ENCODE data around the gene ADD3.
A peak's percentile ranks its signal among the peaks of the same experiment; 100 is the strongest.
"Not testable (repeated sequence)": the region's sequence is repeated elsewhere in the genome, so short reads cannot be mapped to it uniquely, and the experiment has no call there.

The ADD3 gene

DNA sequence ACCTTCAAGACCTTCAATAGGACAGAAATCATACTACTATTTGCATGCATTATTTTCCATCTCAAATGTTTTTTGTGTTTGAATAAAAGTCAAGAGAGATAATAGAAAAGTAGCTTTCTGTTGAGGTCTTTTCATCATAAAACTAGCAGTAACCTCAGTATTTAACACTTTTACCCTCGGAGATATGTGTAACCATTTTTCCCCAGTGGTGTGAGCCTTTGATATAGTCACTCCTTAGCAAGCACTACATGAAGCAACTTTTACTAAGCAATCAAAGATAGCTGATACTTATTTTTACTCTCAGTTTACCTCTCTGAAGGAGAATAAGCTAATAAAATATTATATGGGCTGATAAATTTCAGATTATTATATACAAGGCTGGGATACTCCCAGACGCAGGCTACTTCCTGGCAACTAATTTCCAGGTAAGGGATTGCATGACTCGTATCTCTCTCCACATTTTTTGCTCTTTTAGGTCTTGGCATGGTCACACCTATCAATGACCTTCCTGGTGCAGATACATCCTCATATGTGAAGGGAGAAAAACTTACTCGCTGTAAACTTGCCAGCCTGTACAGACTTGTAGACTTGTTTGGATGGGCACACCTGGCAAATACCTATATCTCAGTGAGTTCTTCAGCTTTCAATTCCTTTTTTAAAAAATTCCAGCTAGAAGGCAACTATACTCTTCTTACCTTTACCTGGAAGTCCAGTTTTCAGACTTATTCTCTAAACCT, 108.2 kb downstream of the ADD3 start:
- DNase-seq, result no peak
- Mint-ChIP-seq H3K4me1 (peaks cover 0 to 7% of the 10 kb centered on the region in 2 donors), H3K9me3 (no peaks in the 10 kb centered on the region), H3K27ac (no peak overlapping the region), H3K36me3 (peaks cover 33 to 40% of the 10 kb centered on the region in 2 donors), H3K4me3 (no peak overlapping the region), H3K27me3 (no peaks in the 10 kb centered on the region)
- ATAC-seq (replicated peaks), result no peak

DNA sequence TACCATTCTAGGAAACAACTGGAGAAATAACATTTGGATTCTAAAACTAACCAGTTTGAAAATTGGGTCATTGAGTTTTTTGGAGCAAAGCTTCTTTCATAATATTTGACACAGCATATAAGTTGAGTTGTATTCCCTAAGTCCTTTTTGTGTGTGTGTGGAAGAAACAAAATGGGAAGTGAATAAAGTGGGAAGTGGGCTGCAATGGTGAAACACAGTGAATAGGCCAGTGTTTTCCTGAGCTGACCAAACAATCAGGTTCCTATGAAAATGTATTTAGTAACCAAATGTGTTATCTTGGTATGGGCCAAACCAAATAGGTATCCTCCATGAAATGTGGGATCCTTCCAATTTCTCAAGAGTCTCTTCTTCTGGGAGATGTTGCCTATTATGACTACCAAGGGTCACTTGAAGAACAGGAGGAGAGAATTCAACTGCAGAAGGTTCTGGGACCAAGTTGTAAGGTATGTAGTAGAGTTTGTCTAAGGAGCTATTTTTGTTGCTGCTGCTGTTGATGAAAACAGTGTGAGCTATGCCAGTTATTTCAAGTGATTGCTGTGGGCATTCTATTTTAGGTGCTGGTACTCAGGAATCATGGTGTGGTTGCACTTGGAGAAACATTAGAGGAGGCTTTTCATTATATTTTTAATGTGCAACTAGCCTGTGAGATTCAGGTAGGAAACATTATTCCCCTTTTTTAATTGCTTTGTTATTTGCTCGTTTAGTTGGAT, 111.3 kb downstream of the ADD3 start:
- Mint-ChIP-seq H3K9me3 (no peaks in the 10 kb centered on the region), H3K4me1 (peaks cover 0 to 7% of the 10 kb centered on the region in 2 donors), H3K27ac (no peak overlapping the region), H3K27me3 (no peaks in the 10 kb centered on the region), H3K36me3 (peaks cover 35 to 41% of the 10 kb centered on the region in 2 donors), H3K4me3 (no peak overlapping the region)
- ATAC-seq (replicated peaks), result no peak
- DNase-seq, result no peak

DNA sequence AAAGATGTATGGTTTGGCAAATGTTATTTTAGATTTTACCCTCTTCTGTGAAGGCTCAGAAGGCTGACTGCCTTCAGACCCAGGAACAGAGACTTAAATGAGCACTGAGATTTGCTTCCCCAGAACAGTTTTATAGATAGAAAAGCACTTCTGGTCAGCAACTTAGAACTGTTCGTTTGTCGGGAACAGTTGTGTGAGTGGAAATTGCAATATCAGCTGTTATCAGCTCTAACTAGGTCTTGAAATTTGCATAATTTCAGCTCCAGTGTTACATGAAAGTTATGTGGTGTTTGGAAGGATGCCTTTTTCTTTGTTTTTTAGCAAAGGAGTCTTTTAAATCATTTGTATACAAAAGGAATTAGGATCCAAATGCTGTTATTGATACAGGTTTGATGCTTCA, 115.8 kb downstream of the ADD3 start:
- ATAC-seq (replicated peaks), result no peak
- Mint-ChIP-seq H3K4me1 (no peaks in the 10 kb centered on the region), H3K4me3 (no peak overlapping the region)

DNA sequence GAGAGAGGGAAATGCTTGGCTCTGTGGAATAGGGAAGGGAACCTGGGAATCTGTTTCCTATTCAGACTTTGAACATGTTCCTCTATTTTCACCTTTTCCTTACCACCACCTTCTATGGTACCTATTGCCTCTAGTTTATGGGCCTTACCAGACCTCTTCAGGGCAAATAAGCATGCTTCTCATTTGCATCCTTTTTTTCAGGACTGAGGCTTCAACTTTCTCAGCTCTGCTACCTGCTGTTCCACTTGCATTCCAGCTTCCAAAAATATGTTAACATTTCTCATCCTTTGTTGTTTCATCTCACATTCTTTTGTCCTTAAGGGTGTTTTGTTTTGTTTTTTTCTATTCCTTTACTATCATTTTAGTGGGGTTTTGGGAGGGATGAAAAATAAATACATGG, 121.7 kb downstream of the ADD3 start:
- Mint-ChIP-seq H3K27ac (no peak overlapping the region), H3K36me3 (peaks cover 16 to 28% of the 10 kb centered on the region in 2 donors), H3K27me3 (no peaks in the 10 kb centered on the region), H3K4me1 (peaks cover 4% of the 10 kb centered on the region in 2 donors), H3K9me3 (no peaks in the 10 kb centered on the region), H3K4me3 (no peak overlapping the region)
- ATAC-seq (replicated peaks) (no peak), DNase-seq (no peak)

More for the DNA sequence above, 115.8 kb downstream of the ADD3 start:
- Mint-ChIP-seq H3K9me3 (no peaks in the 10 kb centered on the region), H3K36me3 (peaks cover 27 to 44% of the 10 kb centered on the region in 2 donors), H3K27me3 (no peaks in the 10 kb centered on the region), H3K27ac (no peak overlapping the region)
- DNase-seq, result no peak

DNA sequence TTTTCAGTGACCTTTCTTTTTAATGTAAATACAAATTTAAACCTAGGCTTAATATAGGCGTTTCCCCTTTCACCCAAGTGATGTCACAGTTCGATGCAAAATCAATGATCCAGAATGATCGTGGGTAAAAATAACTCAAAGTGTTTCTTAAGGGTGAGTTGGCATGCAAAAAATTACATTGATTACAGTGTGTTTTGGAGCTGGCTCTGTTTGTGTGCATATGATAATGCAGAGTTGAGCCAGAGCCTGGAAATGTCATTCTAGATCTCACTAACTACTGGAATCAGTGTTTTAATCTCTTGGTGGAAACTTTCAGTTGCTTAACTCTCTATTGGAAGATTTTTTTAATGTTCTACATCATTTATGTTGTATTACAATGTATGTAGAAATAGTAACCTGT, 127.1 kb downstream of the ADD3 start:
- Mint-ChIP-seq H3K36me3 (peaks cover 6 to 8% of the 10 kb centered on the region in 2 donors), H3K4me1 (peaks cover 14 to 30% of the 10 kb centered on the region in 2 donors), H3K4me3 (peak overlapping the region in 1 of 2 donors; percentile 29), H3K27ac (peak overlapping the region; percentile 62), H3K9me3 (no peaks in the 10 kb centered on the region), H3K27me3 (no peaks in the 10 kb centered on the region)
- DNase-seq (no peak), ATAC-seq (replicated peaks) (peak; percentile 83 to 85)

DNA sequence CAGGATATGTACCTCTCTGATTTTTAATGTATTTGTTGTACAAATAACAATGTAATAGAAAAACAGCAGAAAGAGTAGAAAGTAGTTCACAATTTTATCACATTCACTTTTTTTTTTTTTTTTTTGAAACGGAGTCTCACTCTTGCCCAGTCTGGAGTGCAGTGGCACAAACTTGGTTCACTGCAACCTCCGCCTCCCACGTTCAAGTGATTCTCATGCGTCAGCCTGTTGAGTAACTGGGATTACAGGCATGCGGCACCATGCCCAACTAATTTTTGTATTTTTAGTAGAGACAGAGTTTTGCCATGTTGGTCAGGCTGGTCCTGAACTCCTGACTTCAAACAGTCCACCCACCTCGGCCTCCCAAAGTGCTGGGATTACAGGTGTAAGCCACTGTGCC, 128.1 kb downstream of the ADD3 start:
- not testable (repeated sequence) for H3K9me3 Mint-ChIP-seq; H3K36me3 Mint-ChIP-seq; ATAC-seq (replicated peaks); H3K27ac Mint-ChIP-seq; H3K4me3 Mint-ChIP-seq; DNase-seq; H3K27me3 Mint-ChIP-seq
- peaks cover 14 to 30% of the 10 kb centered on the region in 2 donors for H3K4me1 Mint-ChIP-seq

DNA sequence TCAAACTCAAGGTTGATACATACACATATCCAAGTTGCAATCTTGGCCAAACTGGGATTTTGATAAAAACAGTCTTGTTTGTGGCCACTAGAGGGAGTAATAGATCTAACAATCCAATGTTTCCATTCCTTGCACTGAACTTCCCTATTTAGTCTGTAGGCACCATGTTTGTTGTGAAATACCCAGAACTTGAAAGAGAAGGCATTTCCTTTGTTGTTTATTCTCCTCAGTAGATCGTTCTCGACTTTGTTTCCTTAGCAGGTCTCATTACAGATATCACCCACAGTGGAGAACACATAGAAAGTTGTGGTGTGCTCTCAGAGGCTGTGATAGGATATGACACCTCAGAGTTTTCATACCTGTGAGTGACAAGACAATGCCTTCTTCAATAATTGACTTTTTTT, 129.4 kb downstream of the ADD3 start:
- H3K4me1 Mint-ChIP-seq, result peaks cover 16 to 36% of the 10 kb centered on the region in 2 donors
- no peaks in the 10 kb centered on the region for H3K27me3 Mint-ChIP-seq
- ATAC-seq (replicated peaks), result peak; percentile 56 to 57
- DNase-seq, result no peak
- no peaks in the 10 kb centered on the region for H3K9me3 Mint-ChIP-seq
- H3K27ac Mint-ChIP-seq, result peak overlapping the region; percentile 70
- peaks cover 4 to 6% of the 10 kb centered on the region in 2 donors for H3K36me3 Mint-ChIP-seq
- peak overlapping the region; percentile 29 to 49 for H3K4me3 Mint-ChIP-seq

DNA sequence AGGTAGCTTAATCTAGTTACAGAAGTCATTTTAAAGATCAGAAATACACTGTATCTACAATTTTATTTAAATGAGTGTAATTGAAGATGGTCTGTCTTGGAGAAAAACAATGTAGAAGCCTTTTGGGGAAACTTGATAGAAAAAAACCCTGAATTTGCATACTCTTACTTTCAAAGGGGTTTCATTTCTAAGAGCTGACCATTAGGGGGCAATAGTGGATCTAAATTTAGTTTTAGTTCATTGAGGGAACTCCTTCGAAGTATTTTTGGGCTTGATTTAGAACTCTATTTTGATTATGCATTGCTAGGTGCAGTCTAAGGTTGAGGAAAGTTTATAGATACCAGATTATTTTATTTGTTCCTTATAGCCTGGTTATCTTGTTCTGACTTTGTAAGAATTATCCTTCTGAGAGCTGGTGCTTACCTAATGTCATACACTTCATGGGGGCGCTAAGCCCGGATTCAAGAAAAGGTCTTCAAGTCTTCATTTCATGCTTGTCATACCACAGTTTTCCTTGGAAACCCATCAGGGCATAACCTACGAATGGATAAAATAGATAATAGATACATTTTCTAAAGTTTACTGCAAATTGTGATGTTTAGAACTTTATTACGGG, 130.5 kb downstream of the ADD3 start:
- ATAC-seq (replicated peaks), result peak; percentile 47 to 54
- no peaks in the 10 kb centered on the region for H3K9me3 Mint-ChIP-seq

DNA sequence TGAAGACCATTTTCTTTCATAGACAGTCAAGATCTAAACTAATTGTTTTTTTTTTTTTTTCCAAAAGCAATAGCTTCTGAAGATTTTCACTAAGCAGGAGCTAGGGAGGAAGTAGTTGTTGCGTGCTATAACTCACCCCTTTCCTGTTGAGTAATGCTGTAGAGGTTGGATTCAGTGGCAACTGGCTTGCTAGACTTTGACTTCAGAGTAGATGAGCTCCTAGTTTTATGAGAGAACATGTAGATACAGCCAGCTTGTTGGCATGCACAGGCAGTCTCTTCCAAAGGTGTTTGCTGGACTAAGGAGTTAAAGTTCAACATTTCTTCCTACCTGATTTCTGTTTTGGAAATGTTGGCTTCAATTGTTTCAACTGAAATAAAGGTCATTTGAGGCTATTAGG, 133.4 kb downstream of the ADD3 start:
- DNase-seq, result no peak
- Mint-ChIP-seq H3K27ac (no peak overlapping the region), H3K9me3 (no peaks in the 10 kb centered on the region), H3K27me3 (no peaks in the 10 kb centered on the region), H3K36me3 (no peaks in the 10 kb centered on the region), H3K4me3 (no peak overlapping the region), H3K4me1 (peaks cover 20 to 29% of the 10 kb centered on the region in 2 donors)
- ATAC-seq (replicated peaks), result no peak

More for the DNA sequence above, 130.5 kb downstream of the ADD3 start:
- no peak for DNase-seq
- Mint-ChIP-seq H3K4me1 (peaks cover 22 to 38% of the 10 kb centered on the region in 2 donors), H3K27ac (no peak overlapping the region), H3K36me3 (peaks cover under 1% of the 10 kb centered on the region in 2 donors), H3K4me3 (no peak overlapping the region), H3K27me3 (no peaks in the 10 kb centered on the region)

DNA sequence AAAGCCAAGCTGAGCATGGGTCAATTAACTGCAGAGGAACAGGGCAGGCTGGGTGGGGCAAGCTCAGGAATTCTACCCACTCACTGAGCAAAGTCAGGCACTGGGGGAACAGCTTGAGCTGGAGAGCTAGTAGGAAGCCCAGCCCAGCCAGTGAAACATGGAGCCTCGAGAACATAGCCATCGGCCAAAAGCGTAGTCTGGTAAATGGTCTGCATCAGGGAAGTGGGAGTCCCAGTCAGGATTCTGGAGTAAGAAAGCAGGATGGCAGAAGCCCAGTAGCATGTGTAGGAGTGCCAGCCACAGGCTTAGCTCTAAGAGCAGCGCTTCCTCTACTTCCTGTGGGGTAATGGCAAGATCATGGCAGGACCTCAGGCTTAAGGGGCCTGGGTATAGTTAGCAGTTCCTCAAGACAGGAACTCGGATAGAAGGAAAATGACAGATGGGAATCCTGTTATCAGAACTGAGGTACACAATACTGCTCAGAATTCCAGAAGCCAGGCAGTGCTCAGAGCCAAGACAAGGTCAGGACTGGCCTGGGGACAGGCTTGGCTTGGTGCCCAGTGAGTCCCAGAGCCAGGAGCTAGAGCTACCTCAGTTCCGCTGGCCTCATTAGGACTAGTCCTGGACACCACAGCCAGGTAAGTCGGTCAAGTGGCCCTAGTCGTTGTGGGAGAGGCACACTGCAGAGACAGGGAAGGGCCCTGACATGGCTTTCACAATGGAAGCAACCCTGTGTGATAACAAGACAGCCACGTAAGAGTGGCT, 134.3 kb downstream of the ADD3 start:
- Mint-ChIP-seq H3K4me3 (no peak overlapping the region), H3K27ac (peak overlapping the region; percentile 5), H3K9me3 (no peaks in the 10 kb centered on the region), H3K4me1 (peaks cover 18 to 23% of the 10 kb centered on the region in 2 donors), H3K36me3 (no peaks in the 10 kb centered on the region), H3K27me3 (no peaks in the 10 kb centered on the region)
- ATAC-seq (replicated peaks), result no peak
- no peak for DNase-seq

DNA sequence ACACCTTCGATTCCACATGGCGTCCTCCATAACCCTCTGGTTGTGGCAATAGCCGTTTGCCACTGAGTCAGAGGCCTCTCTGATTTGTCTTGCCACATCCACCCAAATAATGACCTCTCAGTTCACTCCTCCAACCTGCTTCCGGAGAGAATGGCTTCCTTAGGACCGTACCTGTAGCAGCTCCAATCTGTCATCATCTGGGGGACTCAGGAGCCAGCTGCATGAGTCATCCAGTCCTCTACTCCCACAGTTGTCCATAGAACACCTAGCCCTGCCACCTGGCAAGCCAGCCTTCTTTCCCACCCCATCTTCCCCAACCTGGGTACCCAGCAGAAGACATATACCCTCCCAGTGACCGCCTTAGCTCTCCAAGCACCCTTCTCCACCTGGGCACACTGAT, 135.2 kb downstream of the ADD3 start:
- no peaks in the 10 kb centered on the region for H3K9me3 Mint-ChIP-seq
- H3K4me3 Mint-ChIP-seq, result no peak overlapping the region
- no peak for ATAC-seq (replicated peaks)
- no peak for DNase-seq
- peaks cover 12 to 16% of the 10 kb centered on the region in 2 donors for H3K4me1 Mint-ChIP-seq
- no peaks in the 10 kb centered on the region for H3K36me3 Mint-ChIP-seq
- H3K27ac Mint-ChIP-seq, result no peak overlapping the region
- H3K27me3 Mint-ChIP-seq, result peaks cover 2 to 5% of the 10 kb centered on the region in 2 donors

DNA sequence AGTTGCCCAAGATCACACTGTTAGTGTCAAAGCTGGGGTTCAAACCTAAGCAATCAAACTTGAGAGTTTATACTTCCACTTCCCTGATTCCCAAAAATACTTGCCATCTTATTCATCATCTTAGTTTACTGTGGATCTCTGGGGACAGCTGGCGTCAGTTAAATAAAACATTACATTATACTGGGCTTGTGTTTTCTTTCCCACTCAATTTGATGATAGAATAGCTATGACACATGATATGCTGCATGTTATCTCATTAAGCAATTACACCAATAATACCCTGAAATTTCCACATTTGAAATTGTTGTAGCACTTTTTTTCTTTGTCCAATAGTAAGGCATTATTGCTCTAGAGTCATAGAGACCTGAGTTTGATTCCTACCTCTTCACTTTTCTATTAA, 136.7 kb downstream of the ADD3 start:
- Mint-ChIP-seq H3K9me3 (no peaks in the 10 kb centered on the region), H3K27ac (no peak overlapping the region), H3K4me1 (peaks cover 13 to 15% of the 10 kb centered on the region in 2 donors), H3K36me3 (no peaks in the 10 kb centered on the region), H3K4me3 (no peak overlapping the region), H3K27me3 (peaks cover 13 to 15% of the 10 kb centered on the region in 2 donors)
- ATAC-seq (replicated peaks) (no peak), DNase-seq (no peak)

DNA sequence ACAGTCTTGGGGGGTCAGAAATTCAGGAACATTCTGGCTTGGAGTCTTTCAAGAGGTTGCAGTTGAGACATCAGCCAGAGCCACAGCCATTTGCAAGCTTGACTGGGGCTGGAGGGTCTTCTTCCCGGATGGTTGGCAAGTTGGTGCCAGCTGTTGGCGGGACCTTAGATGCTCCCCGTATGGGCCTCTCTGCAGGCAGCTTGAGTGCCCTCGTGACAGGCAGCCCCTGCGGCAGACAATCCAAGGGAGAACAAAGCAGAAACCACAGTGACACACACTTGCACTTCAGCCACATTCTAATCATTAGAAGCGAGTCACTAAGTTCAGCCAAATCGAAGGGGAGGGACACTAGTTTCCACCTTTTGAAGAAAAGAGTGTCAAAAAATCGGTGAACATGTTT, 140.2 kb downstream of the ADD3 start:
- peak; percentile 45 to 52 for ATAC-seq (replicated peaks)
- DNase-seq, result no peak
- no peak overlapping the region for H3K27ac Mint-ChIP-seq
- no peaks in the 10 kb centered on the region for H3K9me3 Mint-ChIP-seq
- H3K27me3 Mint-ChIP-seq, result peaks cover 29 to 42% of the 10 kb centered on the region in 2 donors
- H3K36me3 Mint-ChIP-seq, result no peaks in the 10 kb centered on the region
- peaks cover 20 to 25% of the 10 kb centered on the region in 2 donors for H3K4me1 Mint-ChIP-seq
- H3K4me3 Mint-ChIP-seq, result no peak overlapping the region

DNA sequence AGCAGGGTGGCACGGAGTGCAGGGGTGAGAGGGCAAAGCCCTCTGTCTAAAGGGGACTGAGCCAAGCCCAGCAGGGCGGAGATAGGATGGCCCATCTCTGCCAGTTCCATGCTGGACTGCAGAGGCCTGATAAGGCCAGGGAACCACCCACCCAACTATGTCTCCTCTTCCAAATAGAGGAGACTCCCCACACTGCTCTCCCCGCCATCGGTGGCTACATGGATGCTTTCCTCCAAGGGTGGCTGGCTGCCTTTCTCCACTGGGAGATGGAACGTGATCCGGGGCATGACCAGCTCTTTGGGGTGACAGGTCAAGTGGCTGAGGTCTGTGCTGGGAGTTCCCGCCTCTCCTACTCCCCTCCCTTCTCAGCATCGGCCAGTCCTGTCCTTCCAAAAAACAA, 141.5 kb downstream of the ADD3 start:
- H3K27ac Mint-ChIP-seq, result peak overlapping the region; percentile 42
- DNase-seq, result no peak
- peaks cover 34 to 49% of the 10 kb centered on the region in 2 donors for H3K27me3 Mint-ChIP-seq
- H3K4me3 Mint-ChIP-seq, result no peak overlapping the region
- peaks cover 28 to 38% of the 10 kb centered on the region in 2 donors for H3K4me1 Mint-ChIP-seq
- no peaks in the 10 kb centered on the region for H3K36me3 Mint-ChIP-seq
- ATAC-seq (replicated peaks), result no peak
- no peaks in the 10 kb centered on the region for H3K9me3 Mint-ChIP-seq

All from stimulated activated naive B cell treated with anti-CD40 and anti-IgM and Interleukin-4, amounts not matched to agents 10 μg/mL and 1 μg/mL and 100 μg/mL, for 72 hours (primary cell).